GM21447 (cell line): ENCODE measurements around the gene PIM1.

Experiments
- ATAC-seq: cut with Tn5 transposase; IDR thresholded peaks from one replicate; pipeline ENCODE4 v1.9.1; 2021; ENCODE audit not compliant: unreplicated experiment

The PIM1 gene

DNA sequence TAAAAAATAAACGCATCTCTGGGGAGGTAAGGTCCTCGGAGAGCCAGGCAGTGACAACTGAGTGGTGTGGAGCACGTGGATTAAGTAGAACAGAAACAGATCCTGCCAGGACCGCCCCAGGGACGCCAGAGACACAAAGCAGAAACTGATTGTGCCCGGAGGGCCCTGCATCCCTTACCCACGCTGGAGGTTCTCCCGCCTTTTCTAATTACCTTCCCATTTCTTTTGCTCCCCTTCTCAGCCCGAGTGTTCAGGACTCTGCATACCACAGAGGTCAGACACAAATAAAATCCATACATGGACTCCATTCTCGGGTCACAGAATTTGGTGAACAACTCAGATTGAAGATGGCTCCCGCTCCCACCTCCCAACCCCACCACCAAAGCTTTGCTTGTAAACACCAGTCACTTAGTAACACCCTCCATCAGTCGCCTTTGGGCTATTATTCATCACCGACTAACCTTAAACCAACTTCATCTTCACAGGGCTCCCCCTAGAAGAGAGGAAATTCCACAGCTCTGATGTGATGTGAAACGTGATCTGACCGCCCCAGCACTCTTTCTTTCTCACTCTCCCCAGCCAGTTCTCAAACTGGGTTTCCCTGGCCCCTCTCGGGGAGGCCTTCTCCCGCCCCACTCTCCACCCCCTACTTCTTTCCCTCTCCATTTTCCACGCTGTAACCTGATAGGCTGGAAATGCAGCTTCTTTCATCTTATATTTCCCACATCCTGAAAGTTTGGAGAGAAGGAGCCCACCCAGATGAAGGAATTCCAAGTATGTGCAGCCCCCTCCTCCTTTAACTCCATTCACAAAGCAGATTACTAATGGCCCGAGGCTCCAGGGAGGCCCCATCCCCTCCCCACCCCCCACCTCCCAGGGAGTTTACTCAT is 32.5 kb upstream of the PIM1 start:
- ATAC-seq = no peak

DNA sequence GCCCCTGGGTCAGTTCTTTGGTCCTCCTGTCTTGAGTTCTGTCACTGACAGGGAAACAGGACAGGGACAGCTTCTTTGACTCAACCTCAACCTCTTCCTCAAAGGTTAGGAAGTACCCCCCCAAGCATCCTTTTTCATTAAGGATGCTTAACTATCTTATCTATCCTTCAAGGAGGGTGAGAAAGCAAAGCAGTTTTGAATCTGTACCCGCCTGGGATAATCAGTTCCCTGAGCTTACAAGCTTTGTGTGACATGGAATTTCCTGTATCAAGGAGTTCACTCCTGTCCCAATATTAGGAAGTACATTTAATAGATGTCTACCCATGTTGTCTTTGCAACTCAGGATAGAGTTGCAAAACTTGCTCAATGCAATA is 31.1 kb upstream of the PIM1 start:
- ATAC-seq = no peak

DNA sequence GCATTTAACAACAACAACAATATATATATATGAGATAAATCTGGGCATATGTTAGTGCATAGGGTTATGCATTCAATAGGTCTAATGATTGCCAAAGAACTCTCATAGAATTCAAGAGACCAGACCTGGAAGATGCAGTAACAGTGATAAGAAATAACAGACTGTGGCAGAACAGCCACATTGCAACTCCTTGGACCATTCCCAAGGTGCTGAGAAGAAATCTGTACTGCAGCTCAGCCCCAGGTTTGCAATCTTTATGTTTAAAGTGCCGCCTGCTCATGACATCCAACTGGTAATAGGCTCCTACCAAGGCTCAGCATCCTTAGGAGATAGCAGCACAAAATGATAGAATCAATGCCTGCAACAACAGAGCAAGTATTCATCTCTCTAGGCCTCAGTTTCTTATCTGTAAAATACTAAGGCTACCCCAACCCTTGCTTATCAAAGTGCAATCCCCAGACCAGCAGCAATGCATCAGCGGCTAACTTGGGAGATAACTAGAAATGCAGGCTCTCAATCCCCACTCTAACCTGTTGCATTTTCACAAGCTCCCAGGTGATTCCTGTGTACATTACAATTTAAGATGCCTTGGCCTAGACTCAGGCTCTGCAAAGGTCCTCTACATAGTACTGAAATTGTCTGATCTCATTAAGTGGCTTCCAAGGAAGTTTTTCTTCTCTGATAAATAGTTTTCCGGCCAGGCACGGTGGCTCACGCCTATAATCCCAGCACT is 30.6 kb upstream of the PIM1 start:
- ATAC-seq = no peak

DNA sequence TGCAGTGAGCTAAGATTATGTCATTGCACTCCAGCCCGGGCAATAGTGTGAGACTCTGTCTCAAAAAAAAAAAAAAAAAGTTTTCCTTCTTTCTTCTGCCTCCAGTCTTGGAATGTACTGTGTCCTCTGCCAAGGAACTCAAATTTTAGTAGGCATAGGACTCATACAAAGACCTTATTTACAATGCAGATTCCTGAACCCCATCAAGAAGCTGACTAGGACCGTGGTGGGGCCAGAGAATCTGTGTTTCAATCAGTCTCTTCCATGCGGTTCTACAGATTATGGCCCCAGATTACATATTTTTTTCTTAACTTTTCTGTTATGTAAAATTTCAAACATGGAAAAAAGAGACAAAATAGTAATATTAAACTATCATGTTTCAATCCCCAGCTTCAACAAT is 29.8 kb upstream of the PIM1 start:
- ATAC-seq = no peak

DNA sequence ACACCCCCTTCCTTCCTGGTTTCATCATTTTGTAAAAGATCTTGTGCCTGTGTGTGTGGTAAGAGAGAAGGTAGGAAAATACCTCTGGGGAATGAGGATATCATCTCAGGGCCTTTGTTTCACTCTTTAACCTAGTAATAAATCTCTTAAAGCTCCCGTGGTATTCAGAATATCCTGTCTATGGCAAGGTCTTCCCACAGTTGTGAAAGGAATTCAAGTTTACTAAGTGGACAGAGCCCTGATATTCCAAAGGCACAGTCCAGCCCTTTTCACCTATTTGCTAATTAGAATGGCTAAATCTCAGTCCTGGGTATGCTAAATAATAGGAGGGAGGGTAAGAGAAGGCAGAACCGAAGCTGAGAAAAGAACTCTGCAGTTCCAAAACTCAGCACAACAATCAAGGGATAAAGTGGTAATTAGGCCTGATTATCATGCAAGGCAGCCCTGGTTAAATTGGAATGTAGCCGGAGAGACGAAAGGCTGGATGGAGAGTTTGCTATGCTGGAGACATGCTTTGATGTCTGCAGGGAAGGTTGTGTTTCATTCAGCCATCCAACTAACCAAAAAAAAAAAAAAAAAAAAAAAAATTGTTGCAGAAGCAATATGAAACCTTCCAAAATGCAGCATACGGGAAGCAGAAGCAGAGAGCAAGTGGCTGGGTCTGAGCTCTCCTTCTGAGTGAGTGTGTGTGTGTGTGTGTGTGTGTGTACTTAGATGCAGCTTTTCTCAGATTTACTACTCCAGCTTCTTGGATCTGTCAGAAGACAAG is 28.5 kb upstream of the PIM1 start:
- ATAC-seq = no peak

DNA sequence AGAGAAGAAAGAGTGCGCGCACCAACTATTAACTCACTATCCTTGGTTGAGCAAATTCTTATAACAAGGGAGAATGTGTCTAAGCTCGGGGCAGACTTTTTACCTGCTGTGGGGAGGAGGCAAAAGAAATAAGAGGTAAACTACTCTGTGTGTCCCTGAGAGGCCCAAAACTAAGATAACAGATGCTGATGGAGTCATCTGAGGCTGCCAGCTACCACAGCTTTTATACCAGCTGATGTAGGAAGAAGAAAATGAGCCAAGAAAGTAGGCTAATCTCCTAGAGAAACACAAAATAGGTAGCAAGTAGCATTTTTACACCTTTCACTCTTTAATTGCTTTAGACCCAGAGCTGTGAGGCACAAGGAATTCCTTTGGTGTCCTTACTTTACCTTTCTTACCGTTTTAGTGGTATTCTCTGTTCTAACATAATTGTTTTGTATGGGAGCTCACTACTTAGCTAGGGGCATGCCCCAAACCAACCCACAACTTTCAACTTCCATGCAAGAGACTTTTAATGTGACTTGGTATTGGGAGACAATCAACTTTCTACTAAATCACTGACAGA is 27.8 kb upstream of the PIM1 start:
- ATAC-seq = no peak

DNA sequence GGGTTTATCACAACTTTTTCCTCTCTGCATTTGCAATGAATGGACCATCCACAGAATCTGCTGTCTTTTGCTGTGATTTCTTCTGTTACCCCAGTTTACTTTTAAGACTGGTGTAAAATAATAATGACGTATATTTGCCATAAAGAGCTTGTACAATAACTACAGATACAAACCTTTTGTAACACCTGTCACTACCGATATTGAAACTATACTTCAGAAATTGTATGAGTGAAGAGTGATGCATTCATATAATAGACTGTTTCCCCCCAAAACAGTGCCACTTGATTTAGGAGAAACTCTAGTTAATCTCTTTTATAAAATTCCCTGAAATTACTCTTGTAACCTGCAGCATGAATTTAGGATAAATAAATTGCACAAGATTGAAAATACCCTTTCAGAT is 26.4 kb upstream of the PIM1 start:
- ATAC-seq = no peak

DNA sequence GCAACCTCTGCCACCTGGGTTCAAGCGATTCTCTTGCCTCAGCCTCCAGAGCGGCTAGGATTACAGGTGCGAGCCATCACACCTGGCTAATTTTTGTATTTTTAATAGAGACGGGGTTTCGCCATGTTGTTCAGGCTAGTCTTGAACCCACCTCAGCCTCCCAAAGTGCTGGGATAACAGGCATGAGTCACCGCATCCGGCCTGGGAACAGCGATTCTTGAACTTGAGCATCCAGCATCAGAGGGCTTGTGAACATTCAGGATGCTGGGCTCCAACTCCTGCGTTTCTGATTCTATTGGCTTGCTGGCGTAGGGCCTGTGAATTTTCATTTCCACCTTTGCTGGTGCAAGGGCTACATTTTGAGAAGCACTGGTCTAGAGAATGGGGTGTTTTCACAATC is 24.5 kb upstream of the PIM1 start:
- ATAC-seq = no peak

DNA sequence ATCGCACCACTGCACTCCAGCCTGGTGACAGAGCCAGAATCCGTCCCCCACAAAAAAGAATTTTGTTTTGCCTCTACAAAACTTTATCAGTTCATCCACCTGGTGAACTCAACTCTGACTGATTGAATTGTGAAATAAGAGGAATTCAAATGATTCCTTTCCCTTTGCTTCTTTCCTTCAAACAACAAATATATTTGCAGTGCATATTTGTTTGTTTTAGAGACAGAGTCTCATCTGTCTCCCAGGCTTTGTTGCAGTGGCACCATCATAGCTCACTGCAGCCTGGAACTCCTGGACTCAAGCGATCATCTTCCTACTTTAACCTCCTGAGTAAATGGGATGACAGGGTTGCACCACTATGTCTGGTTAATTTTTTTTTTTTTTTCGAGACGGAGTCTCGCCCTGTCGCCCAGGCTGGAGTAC is 23.2 kb upstream of the PIM1 start:
- no peak for ATAC-seq

DNA sequence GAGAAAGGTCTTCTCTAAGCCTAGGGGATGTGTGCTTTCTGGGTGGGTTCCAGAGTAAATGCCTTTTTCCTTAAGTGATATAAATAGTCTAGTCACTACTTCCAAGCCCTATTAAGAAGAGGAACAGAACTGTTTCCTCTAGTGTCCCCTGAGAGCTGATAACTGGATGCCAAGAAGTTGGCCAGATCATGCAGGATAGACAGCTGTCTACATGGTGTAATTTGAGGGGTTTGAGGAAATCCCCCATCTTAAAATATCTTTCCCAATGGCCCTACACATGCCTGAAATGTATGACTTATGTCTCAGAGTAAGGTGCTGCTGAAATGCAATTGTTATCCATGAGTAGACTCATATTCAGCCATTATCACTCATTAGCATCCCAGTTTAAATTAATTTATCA is 20.2 kb upstream of the PIM1 start:
- no peak for ATAC-seq

DNA sequence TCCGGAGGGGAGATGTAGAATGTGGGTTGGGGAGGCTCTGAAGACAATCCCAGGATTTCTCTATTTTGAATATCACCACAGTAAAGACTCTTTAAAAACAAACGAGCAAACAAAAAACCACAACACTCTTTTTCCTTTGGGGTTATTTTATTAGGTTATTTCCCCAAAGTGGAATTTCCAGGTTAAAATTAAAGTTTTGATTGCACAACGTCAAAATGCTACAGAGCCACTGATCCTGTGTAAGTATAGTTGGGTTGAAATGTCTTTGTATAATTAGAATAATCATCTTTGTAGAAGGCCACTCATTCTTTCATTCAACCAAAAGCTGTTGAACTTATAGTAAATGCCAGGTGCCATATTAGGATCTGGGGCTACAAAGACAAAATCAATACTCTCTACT is 19.6 kb upstream of the PIM1 start:
- ATAC-seq = no peak

DNA sequence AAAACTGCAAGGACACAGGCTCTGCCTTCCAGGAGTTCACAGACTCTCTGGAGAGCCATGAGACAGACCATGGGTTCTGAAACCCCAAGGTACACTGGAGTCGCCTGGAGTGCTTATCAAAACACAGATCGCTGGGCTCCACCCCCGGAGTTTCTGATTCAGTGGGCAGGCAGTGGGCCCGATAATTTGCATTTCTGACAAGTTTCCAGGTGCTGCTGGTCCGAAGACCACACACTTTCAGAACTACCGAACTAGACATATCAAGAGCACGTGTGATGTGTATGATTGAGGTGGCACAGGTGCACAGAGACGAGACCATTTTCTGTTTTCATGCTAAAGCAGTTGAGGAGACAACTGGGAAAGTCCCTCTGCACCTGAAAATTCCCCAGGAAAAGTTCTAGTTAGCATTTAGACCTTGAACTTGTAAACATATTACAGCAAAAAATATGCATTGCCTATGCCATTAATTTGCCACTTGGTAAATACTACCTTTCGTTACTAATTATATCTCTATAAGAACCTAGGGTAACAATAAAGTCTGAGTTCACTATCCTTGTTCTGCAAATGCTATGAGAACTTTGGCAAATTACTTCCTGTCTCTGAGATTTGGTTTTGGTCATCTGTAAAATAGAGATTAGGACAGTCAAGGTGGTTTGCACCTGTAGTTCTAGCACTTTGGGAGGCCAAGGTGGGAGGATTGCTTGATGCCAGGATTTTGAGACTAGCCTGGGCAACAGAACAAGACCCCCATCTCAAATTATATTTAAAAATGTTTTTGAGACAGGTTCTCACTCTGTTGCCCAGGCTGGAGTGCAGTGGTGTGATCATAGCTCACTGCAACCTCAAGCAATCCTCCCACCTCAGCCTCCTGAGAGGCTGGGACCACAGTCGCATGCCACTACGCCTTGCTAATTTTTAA is 14.3 kb upstream of the PIM1 start:
- ATAC-seq = peak; percentile 87

DNA sequence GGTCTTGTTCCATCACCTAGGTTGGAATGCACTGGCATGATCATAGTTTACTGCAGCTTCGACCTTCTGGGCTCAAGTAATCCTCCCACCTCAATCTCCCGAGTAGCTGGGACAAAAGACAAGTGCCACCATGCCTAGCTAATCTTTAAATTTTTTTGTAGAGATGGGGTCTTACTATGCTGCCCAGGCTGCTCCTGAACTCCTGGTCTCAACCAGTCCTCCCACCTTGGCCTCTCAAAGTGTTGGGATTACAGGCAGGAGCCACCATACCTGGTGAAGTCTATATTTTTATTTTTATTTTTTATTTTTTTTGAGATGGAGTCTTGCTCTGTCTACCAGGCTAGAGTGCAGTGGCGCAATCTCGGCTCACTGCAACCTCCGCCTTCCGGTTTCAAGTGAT is 11.4 kb upstream of the PIM1 start:
- no peak for ATAC-seq

DNA sequence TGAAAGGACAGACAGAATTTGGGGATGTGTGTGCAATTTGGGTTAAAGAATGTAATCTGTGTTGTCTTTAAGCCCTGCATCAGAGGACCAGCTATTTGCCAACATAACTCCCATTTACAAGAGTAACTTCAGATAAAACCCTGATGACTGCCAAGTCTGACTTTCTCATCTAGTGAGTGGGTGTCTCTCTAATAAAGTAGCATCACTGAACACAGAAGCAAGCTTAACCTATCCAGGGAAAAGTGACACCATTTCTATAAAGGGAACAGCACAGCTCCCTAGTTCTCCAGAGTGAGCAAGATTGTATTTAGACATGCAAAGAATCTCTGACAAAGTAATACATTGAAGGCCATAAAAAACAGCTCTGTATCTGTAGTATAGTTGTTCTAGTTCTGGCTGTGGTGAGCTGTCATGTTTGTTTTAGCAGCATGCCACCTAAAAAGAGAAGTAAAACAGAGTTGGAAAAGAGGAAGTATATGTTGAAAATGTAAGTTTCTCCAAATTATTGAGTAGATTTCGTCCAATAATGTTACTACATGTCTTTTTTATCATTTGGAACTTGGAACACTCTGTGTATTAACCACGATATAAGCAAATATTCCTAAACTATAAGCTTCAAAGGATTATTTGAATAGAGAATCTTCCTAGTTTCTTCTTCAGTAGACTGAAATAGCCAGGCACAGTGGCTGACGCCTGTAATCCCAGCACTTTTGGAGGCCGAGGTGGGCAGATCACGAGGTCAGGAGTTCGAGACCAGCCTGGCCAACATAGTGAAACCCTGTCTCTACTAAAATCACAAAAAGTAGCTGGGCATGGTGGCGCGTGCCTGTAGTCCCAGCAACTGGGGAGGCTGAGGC is 8.8 kb upstream of the PIM1 start:
- peak; percentile 76 for ATAC-seq

DNA sequence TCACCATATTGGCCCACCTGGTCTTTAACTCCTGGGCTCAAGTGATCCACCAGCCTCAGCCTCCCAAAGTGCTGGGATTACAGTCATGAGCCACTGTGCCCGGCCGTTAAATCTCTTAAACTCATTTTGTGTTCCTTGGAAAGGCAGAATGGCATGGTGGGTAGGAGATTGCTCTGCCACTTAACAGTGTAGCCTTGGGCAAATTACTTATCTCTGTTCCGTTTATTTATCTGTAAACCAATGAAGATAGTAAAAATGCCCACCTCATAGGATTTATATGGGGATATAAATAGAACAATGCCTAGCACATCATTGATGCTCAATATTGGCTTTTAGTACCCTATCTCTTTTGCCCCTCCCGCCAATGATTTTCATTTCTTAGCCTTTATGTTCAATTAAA is 7.2 kb upstream of the PIM1 start:
- no peak for ATAC-seq

DNA sequence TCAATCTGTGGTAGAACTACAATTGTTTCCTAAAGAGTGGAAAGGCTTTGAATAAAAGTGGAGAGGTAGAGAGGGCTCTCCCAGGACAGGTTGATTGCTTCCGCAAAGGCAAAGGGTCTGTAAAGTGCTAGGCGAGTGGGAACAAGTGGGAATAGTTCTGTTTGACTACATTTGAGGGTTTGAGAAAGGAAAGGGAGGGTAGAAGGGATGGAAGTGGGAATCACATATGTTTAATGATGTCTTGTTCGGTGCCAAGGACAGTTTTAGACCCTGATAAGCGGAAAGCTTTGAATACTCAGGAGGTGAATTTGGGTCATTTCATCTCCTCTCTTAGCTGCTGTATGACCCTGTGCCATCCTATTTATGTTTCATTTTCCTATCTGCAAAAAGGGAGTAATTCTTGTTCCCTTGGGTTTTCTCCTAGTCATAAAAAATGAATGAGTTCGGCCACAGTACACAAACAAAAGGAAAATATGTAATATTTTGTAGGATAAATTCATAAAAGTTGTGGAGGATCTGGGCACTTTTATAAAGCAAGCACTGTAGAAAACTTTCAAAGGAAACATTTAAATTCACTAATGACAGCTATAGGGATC is 1.7 kb upstream of the PIM1 start:
- ATAC-seq = no peak

DNA sequence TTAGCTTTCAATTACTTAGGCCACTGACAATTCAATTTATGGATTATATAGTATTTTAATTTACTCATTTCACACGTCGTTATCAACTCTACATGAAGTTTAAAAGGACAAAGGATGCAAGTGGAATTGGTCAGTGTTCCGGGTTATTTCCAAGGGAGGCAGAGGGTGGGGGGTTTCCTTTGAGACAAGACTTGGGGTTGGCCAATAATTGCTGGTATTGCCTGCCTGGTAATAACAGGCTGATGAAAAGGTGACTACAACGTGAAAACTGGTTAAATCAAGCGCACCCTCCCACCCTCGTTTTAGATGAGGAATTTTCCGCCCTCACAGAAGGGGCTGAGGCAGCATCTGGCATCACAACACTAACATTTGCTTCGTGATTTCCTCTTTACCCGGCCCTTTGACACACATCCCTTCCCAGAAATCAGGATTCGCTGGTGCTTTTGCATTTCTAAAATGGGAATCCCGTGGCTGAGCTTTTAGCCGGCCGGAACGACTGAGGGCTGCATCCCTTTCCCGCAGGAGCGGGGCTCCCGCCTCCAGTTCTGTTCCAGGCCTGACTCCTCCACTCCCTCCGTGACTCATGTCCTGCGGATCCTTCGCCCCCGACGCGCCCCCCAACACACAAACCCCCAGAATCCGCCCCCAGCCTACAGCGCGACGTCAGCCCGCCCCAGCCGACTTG is 999 bp upstream of the PIM1 start:
- no peak for ATAC-seq
